Esophagus muscularis mucosa (tissue), 4 donors: Measurements from ENCODE around the gene LRRN2.

Experiments used
- CTCF ChIP-seq, 3 experiments: fragments of 200-600 bp in 2 of 3; fragments of 450-650 bp in 1 of 3; sonication (generic) in 2 of 3; IDR thresholded peaks; one replicate each; pipeline ENCODE4 v1.5.1; 2017 to 2019; ENCODE audit warnings: antibody characterized with exemption in 3 of 3, mild to moderate bottlenecking in 2 of 3, moderate library complexity in 1 of 3
- EP300 ChIP-seq: sonication (generic); formaldehyde crosslinking; IDR thresholded peaks from one replicate; pipeline ENCODE4 v1.6.1; 2017; ENCODE audit warnings: antibody characterized with exemption
- POLR2A ChIP-seq: fragments of 450-650 bp; IDR thresholded peaks from one replicate; pipeline ENCODE4 v1.6.1; 2017; ENCODE audit warnings: antibody characterized with exemption, moderate library complexity, mild to moderate bottlenecking, low read depth

GRCh38 chr1:204723131-204723787, 37.7 kb upstream of the LRRN2 start:
- TF ChIP-seq CTCF (IDR thresholded peaks at IDR 0.05) (no peak), POLR2A (no peak), EP300 (no peak)
